SK-N-SH (cell line): ENCODE measurements around the gene PAWR. TPM values are rescaled to one million over a fixed set of nuclear protein-coding genes. Genes with fewer than 3 reads are reported as not detected.

Experiments
- CTCF ChIA-PET: fragments of 300-600, 350-600 bp; formaldehyde crosslinking; extraction: SDS; loops from one replicate; lab custom pipeline; 2021; lab: Yijun Ruan, JAX
- POLR2A ChIA-PET: fragments of 350-600 bp; sonication (Branson Sonifier 250); formaldehyde crosslinking; extraction: SDS; loops from one replicate; lab custom pipeline; 2020; ENCODE audit warnings: antibody characterized with exemption, inconsistent platforms; lab: Yijun Ruan, JAX
- DNase-seq: peaks from one replicate; pipeline ENCODE4 v3.0.0; 2012
- H2AFZ ChIP-seq: fragments of 200-600 bp; sonication (generic); 2 replicates; pipeline ENCODE4 v1.8.1; 2016; ENCODE audit warnings: antibody characterized with exemption, mild to moderate bottlenecking, low read depth
- H3F3A ChIP-seq: fragments of 200-600 bp; sonication (generic); replicated peaks from 2 replicates; pipeline ENCODE3; 2016; ENCODE audit warnings: antibody characterized with exemption, mild to moderate bottlenecking; ENCODE audit not compliant: insufficient read depth
- H3K27ac ChIP-seq, 2 experiments: fragments of 200-500 bp in 1 of 2; fragments of 200-600 bp in 1 of 2; sonication (Bioruptor generic) in 1 of 2; sonication (generic), shearing (Covaris generic) in 1 of 2; 2 replicates each; pipeline versions ENCODE4 v1.5.1 to v1.6.1; 2014 to 2016; ENCODE audit warnings: low read depth in 2 of 2, inconsistent platforms in 1 of 2, low read length in 1 of 2, mild to moderate bottlenecking in 1 of 2, mixed read lengths in 1 of 2
- H3K27me3 ChIP-seq: fragments of 200-600 bp; sonication (generic), shearing (Covaris generic); 2 replicates; pipeline ENCODE4 v1.6.1; 2016; ENCODE audit warnings: mixed run types; ENCODE audit not compliant: insufficient read depth
- H3K36me3 ChIP-seq, 2 experiments: fragments of 200-500 bp in 1 of 2; fragments of 200-600 bp in 1 of 2; sonication (Bioruptor generic) in 1 of 2; sonication (generic) in 1 of 2; replicated peaks in 1 of 2; 2 replicates each; pipeline versions ENCODE3 to v1.5.1; 2014 to 2016; ENCODE audit warnings: low read length in 1 of 2, mild to moderate bottlenecking in 1 of 2; ENCODE audit not compliant: insufficient read depth in 2 of 2, control insufficient read depth in 1 of 2
- H3K4me1 ChIP-seq, 2 experiments: fragments of 200-500 bp in 1 of 2; fragments of 200-600 bp in 1 of 2; sonication (Bioruptor generic) in 1 of 2; sonication (generic), shearing (Covaris generic) in 1 of 2; 2 replicates each; pipeline versions ENCODE4 v1.5.1 to v1.6.1; 2014 to 2016; ENCODE audit warnings: low read depth in 1 of 2, low read length in 1 of 2, mixed run types in 1 of 2; ENCODE audit not compliant: insufficient read depth in 2 of 2, control insufficient read depth in 1 of 2
- H3K4me2 ChIP-seq: fragments of 200-600 bp; sonication (generic), shearing (Covaris generic); 2 replicates; pipeline ENCODE4 v1.6.1; 2017; ENCODE audit warnings: mixed run types
- H3K4me3 ChIP-seq, 2 experiments: fragments of 200-500 bp in 1 of 2; fragments of 200-600 bp in 1 of 2; sonication (Bioruptor generic) in 1 of 2; sonication (generic), shearing (Covaris generic) in 1 of 2; 2 replicates each; pipeline versions ENCODE4 v1.5.1 to v1.8.1; 2014 to 2016; ENCODE audit warnings: low read depth in 2 of 2, inconsistent platforms in 1 of 2, low read length in 1 of 2, mild to moderate bottlenecking in 1 of 2, mixed read lengths in 1 of 2, moderate library complexity in 1 of 2
- H3K79me2 ChIP-seq: fragments of 200-600 bp; sonication (generic); 2 replicates; pipeline ENCODE4 v1.8.1; 2017; ENCODE audit warnings: mild to moderate bottlenecking; ENCODE audit not compliant: insufficient read depth
- H3K9ac ChIP-seq: fragments of 200-600 bp; sonication (generic); 2 replicates; pipeline ENCODE4 v1.6.1; 2017; ENCODE audit warnings: mixed run types
- H3K9me2 ChIP-seq: fragments of 200-600 bp; sonication (generic); 2 replicates; pipeline ENCODE4 v1.6.1; 2017; ENCODE audit warnings: mixed run types
- H3K9me3 ChIP-seq: fragments of 200-600 bp; sonication (generic); 2 replicates; pipeline ENCODE4 v1.6.1; 2017; ENCODE audit warnings: mixed run types, mild to moderate bottlenecking, moderate library complexity
- H4K20me1 ChIP-seq: fragments of 200-600 bp; sonication (generic); 2 replicates; pipeline ENCODE4 v1.6.1; 2017; ENCODE audit warnings: mild to moderate bottlenecking, mixed run types; ENCODE audit not compliant: insufficient read depth
- CHD2 ChIP-seq: fragments of 150-350 bp; IDR thresholded peaks from 2 replicates; pipeline ENCODE4 v1.6.1; 2018; ENCODE audit warnings: low read length; ENCODE audit not compliant: partially characterized antibody
- ELF1 ChIP-seq: IDR thresholded peaks from 2 replicates; pipeline ENCODE4 v1.4.0; 2012
- FOSL2 ChIP-seq: IDR thresholded peaks from 2 replicates; pipeline ENCODE4 v1.4.0; 2012; ENCODE audit warnings: low read depth, mild to moderate bottlenecking, moderate library complexity, borderline replicate concordance
- FOXJ3 ChIP-seq: sonication (generic); formaldehyde crosslinking; IDR thresholded peaks from 2 replicates; pipeline ENCODE4 v1.5.1; 2020; ENCODE audit warnings: mild to moderate bottlenecking, missing genetic modification reagents
- FOXM1 ChIP-seq: IDR thresholded peaks from 2 replicates; pipeline ENCODE4 v1.4.0; 2012; ENCODE audit warnings: low read depth, mild to moderate bottlenecking
- GATA2 ChIP-seq: sonication (generic); formaldehyde crosslinking; IDR thresholded peaks from 2 replicates; pipeline ENCODE4 v1.5.0; 2020; ENCODE audit warnings: mild to moderate bottlenecking, missing genetic modification reagents
- JUND ChIP-seq: IDR thresholded peaks from 2 replicates; pipeline ENCODE4 v1.4.0; 2012
- POLR2AphosphoS5 ChIP-seq: IDR thresholded peaks from 2 replicates; pipeline ENCODE4 v1.6.1; 2012; ENCODE audit warnings: low read depth, low read length
- SIN3A ChIP-seq: IDR thresholded peaks from 2 replicates; pipeline ENCODE4 v1.6.1; 2012; ENCODE audit warnings: low read depth, mild to moderate bottlenecking, low read length, moderate library complexity, borderline replicate concordance
- TAF1 ChIP-seq: IDR thresholded peaks from 2 replicates; pipeline ENCODE4 v1.6.1; 2012; ENCODE audit warnings: low read depth, mild to moderate bottlenecking, low read length, moderate library complexity, borderline replicate concordance
- TCF12 ChIP-seq: IDR thresholded peaks from 2 replicates; pipeline ENCODE4 v1.4.0; 2012
- YY1 ChIP-seq: IDR thresholded peaks from 2 replicates; pipeline ENCODE4 v1.4.0; 2012; ENCODE audit warnings: low read depth, mild to moderate bottlenecking
- WGBS: methylation state at CpG from one replicate; pipeline ENCODE4 v1.1.6; 2017; ENCODE audit warnings: low lambda C conversion rate; 5-methylcytosine and 5-hydroxymethylcytosine counted together
- polyA plus RNA-seq, 3 experiments: library from polyadenylated mRNA; depleted of rRNA; stranded (reverse); fragments of >200 nt; gene quantifications; 2 replicates each; pipeline ENCODE4 v1.2.3, GENCODE V29; 2012
- TF ChIP-seq, protein P1 (sequence below): fragments of 150-350 bp; IDR thresholded peaks from 2 replicates; pipeline ENCODE4 v1.6.1; 2016; ENCODE audit warnings: mild to moderate bottlenecking, low read depth, low read length
- TF ChIP-seq, protein P2 (sequence below): IDR thresholded peaks from 2 replicates; pipeline ENCODE4 v1.4.0; 2012; ENCODE audit warnings: low read depth
- TF ChIP-seq, protein P3 (sequence below): IDR thresholded peaks from 2 replicates; pipeline ENCODE4; 2012
- TF ChIP-seq, protein P4 (sequence below): IDR thresholded peaks from 2 replicates; pipeline ENCODE4 v1.4.0; 2012; ENCODE audit warnings: low read depth, borderline replicate concordance
- TF ChIP-seq, protein P5 (sequence below): IDR thresholded peaks from 2 replicates; pipeline ENCODE4 v1.6.1; 2012; ENCODE audit warnings: mild to moderate bottlenecking, low read depth, low read length, moderate library complexity

The PAWR gene
- polyA plus RNA-seq, 1 of the 3 experiments (the other 2 are of a cell fraction), result 1.8 TPM

- Histone ChIP-seq H3F3A (peaks cover 31% of the 10 kb centered on the region), H3K9ac (no peak overlapping the region), H3K4me2 (no peak overlapping the region), H3K79me2 (no peaks in the 10 kb centered on the region), H3K36me3 (peaks cover 0 to 4% of the 10 kb centered on the region in 2 experiments), H3K9me2 (no peaks in the 10 kb centered on the region), H2AFZ (no peak overlapping the region), H3K4me3 (no peak overlapping the region), H3K9me3 (no peaks in the 10 kb centered on the region), H4K20me1 (no peaks in the 10 kb centered on the region), H3K27me3 (no peaks in the 10 kb centered on the region), H3K27ac (no peak overlapping the region), H3K4me1 (peaks cover 0 to 9% of the 10 kb centered on the region in 2 experiments; a peak in 3 of 4 replicates)
- CTCF ChIA-PET, result interaction anchor here (1.2 kb wide), 1 partner anchor 80 kb away, joined by 3 read pairs; no protein-coding TSS in a partner anchor
- 49% methylated on average over 4 of the region's 4 CpGs for WGBS
- POLR2A ChIA-PET, result no interaction called here
- DNase-seq, result no peak
- no peak for TF ChIP-seq GATA2
- no peak for TF ChIP-seq ELF1
- TF ChIP-seq FOXJ3 (CRISPR knock-in tag), result no peak
- no peak for TF ChIP-seq YY1
- TF ChIP-seq, protein P1, sequence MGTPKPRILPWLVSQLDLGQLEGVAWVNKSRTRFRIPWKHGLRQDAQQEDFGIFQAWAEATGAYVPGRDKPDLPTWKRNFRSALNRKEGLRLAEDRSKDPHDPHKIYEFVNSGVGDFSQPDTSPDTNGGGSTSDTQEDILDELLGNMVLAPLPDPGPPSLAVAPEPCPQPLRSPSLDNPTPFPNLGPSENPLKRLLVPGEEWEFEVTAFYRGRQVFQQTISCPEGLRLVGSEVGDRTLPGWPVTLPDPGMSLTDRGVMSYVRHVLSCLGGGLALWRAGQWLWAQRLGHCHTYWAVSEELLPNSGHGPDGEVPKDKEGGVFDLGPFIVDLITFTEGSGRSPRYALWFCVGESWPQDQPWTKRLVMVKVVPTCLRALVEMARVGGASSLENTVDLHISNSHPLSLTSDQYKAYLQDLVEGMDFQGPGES, result no peak
- no peak for TF ChIP-seq FOSL2
- TF ChIP-seq JUND, result no peak
- no peak for TF ChIP-seq SIN3A
- no peak for TF ChIP-seq TAF1
- no peak for TF ChIP-seq CHD2
- TF ChIP-seq, protein P2, sequence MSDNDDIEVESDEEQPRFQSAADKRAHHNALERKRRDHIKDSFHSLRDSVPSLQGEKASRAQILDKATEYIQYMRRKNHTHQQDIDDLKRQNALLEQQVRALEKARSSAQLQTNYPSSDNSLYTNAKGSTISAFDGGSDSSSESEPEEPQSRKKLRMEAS, result no peak
- TF ChIP-seq POLR2AphosphoS5, result no peak
- TF ChIP-seq, protein P3, sequence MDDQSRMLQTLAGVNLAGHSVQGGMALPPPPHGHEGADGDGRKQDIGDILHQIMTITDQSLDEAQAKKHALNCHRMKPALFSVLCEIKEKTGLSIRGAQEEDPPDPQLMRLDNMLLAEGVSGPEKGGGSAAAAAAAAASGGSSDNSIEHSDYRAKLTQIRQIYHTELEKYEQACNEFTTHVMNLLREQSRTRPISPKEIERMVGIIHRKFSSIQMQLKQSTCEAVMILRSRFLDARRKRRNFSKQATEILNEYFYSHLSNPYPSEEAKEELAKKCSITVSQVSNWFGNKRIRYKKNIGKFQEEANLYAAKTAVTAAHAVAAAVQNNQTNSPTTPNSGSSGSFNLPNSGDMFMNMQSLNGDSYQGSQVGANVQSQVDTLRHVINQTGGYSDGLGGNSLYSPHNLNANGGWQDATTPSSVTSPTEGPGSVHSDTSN, result no peak
- no peak for TF ChIP-seq FOXM1
- TF ChIP-seq, protein P4, sequence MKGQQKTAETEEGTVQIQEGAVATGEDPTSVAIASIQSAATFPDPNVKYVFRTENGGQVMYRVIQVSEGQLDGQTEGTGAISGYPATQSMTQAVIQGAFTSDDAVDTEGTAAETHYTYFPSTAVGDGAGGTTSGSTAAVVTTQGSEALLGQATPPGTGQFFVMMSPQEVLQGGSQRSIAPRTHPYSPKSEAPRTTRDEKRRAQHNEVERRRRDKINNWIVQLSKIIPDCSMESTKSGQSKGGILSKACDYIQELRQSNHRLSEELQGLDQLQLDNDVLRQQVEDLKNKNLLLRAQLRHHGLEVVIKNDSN, result no peak
- TF ChIP-seq, protein P5, sequence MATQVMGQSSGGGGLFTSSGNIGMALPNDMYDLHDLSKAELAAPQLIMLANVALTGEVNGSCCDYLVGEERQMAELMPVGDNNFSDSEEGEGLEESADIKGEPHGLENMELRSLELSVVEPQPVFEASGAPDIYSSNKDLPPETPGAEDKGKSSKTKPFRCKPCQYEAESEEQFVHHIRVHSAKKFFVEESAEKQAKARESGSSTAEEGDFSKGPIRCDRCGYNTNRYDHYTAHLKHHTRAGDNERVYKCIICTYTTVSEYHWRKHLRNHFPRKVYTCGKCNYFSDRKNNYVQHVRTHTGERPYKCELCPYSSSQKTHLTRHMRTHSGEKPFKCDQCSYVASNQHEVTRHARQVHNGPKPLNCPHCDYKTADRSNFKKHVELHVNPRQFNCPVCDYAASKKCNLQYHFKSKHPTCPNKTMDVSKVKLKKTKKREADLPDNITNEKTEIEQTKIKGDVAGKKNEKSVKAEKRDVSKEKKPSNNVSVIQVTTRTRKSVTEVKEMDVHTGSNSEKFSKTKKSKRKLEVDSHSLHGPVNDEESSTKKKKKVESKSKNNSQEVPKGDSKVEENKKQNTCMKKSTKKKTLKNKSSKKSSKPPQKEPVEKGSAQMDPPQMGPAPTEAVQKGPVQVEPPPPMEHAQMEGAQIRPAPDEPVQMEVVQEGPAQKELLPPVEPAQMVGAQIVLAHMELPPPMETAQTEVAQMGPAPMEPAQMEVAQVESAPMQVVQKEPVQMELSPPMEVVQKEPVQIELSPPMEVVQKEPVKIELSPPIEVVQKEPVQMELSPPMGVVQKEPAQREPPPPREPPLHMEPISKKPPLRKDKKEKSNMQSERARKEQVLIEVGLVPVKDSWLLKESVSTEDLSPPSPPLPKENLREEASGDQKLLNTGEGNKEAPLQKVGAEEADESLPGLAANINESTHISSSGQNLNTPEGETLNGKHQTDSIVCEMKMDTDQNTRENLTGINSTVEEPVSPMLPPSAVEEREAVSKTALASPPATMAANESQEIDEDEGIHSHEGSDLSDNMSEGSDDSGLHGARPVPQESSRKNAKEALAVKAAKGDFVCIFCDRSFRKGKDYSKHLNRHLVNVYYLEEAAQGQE, result no peak
- TF ChIP-seq TCF12, result no peak
Measured at GRCh38 chr12:79549531-79550271, 141.1 kb downstream of the PAWR start.
